NCI-H1436 (cell line): ENCODE measurements around the gene IL1RN.

ENCODE experiments used
- DNase-seq: peaks from one replicate; lab custom pipeline; 2025; lab: John Stamatoyannopoulos, UW

Gene IL1RN

DNA sequence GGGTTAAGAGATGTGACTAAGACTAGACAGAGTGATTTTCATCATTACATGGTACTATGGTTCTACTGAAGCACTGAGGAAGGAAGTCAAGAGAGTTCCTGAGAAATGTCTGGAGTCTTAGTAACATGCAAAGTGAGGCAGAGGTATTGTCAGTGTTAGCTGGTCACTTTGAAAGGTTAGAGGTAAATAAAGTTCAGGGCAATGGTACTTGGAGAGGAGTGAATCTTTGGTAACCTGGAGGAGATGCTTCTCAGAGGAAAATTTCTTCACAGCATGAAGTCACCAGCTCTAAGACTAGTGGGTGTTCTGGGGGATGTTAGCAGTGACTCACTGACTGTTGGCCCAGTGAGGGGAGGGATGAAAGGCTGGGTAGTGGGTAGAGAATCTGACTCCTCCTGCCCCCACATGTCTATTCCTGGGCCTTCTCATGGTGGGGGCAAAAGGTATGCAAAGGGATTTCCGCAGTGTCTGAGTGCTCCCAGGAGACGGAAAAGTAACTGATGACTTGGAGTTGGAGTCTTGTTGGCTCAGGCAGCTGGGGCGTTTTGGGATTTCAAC is 23.3 kb upstream of the IL1RN start:
- no peak for DNase-seq

DNA sequence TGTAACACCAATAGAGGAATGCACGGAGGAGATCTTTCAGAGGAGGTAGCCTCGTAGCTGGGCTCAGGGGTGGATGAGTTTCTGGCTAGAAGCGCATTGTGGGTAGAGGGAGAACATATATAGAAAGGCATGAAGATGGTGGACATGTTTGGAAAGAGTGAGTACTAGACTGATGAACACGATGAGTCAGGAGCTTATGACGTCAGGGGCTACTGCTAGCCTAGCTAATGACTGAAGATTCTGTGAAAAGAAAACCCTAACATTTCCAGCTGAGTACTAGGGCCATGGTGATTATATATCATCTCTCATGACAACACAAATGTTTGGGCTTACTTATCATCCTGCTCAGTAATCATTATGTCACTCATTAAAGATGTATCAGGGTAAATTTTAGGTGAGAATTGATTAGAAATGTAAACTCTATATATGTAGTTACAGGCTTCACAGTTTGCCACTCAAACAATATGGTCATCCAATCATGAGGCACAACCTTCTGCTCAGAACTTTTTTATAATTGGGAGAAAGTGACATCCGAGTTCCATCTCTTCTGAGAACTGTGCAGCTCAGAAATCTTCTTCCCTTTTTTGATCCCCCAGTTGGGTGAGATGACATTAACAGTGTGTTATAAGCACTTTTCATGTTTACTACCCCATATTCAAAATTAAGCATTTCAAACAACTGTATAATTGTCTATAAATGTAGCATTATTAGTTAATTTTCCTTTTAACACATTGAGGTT is 22.2 kb upstream of the IL1RN start:
- DNase-seq = no peak

DNA sequence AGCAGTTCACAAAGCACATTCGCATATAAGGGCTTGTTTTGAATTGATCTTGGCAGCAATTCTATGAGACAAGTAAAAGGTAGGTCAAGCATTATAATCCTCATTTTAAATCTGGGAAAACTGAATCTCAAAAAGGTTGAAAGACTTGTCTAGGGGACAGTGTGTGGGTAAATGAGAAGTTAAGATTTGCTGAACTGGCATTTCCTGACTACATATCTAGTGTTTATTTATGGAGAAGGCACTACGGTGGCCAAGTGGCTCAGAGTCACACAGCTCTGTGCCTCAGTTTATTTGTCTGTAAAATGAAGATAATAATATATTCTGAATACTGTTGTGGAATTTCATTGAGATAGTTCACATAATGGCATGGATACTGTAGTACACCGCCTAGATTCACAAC is 16.3 kb upstream of the IL1RN start:
- no peak for DNase-seq

DNA sequence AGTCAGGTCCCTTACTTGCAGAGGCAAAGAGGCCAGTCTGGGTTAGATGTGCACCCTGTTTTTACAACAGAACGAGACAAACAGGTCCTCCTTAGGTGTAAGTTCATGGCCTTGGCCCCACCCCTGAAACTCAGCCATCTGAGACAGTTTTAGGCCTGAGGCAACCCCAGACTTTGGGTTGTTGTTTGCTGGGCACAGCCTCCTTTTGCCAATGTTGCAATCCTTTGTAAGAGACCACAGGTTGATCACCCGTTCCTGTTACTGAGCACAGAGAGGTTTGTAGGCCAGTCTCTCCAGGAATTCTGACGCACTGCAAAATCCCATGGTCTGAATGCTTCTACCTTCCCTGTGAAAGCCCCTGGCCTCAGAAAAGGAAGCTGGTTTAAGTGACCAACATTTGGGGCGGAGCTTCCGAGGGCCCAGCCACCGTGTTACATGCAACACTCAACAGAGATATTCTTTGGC is 15.5 kb upstream of the IL1RN start:
- no peak for DNase-seq

DNA sequence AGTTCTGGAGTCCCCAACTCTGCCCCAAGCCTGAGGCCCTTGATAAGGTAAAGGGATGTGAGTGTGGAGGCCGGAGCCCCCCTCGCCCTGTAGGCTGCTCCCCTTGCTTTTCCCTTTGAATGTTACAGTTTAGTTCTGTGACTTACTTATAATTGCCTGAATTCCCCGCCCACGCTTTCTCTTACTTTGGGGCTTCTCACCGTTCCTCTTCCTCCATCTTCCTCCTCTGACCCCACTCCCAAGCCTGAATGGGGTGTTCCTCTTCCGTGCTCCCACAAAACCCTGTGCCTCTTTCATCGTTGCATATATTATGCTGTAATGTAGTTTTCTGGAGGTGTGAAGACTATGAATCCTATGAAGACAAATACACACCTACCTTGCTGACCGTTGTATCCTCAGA is 15.0 kb upstream of the IL1RN start:
- DNase-seq = no peak

- no peak for DNase-seq
Measured at GRCh38 chr2:113112871-113113270, 14.5 kb upstream of the IL1RN start.

DNA sequence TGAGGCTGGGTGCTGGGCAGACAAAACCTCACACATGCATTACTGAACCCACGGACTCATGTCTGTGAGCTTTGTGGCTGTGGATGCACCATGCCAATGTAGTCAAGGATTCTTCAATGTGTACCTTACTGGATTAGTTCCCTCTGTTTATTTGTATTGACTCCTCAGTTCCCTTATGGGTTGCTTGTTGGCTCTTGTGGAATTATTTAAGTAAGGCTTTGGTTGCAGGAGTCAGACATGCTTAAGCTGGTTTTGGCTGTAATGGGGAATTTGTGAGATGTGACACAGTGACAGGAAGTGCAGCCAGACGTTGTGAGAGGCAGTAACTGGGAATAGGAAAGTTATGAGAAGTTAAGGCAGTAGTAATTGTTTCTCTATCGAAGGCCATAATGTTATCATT is 13.6 kb upstream of the IL1RN start:
- no peak for DNase-seq

DNA sequence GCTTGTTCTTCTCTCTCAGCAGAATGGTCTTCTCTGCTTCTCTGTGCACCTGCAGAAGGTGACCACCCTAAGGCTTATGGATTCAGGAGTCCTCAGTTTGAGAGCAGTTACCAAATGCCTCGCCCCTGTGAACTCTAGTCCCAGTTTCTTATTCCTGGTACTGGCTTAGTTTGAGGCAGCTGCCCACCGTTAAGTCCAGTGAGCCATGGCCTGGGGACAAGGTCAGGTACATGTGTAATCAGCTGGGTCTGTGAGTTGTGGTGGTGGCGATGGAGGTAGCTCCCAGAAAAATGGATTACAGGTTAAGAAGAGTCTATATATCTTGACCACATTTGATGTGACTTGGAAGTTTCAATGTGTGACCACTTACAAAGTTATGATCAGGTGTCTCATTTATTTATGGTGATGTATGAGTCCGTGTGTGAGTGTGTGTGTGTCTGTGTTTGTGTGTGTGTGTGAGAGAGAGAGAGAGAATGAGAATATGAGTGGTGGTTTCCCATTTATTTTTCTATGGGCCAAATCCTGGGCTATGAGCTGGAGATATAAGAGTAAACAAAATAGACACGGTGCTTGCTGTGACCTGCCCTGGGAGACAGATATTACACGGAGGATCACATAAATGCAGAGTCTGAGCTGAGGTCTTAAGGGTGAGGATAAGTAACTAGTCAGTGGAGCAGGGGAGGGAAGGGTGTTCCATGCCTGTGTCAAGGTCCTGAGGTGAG is 13.0 kb upstream of the IL1RN start:
- no peak for DNase-seq

DNA sequence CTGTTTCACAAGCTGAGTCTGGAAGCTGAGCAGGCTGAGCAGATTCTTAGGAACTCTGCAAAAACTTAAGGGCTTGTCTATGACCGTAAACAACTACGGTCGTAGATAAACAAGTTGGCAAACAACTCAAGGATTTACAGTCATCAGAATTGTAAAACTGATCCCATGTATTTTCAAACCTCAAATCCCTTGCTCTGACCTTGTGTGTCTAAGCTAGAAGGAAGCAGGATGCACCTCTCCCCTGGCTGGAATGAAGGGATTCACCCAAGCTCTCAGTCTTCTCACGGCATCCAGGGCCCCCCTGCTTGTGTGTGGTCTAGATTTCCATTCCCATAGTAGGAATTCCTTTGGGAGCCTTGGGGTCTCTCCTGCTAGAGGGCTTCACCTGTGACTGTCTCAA is 12.4 kb upstream of the IL1RN start:
- no peak for DNase-seq

DNA sequence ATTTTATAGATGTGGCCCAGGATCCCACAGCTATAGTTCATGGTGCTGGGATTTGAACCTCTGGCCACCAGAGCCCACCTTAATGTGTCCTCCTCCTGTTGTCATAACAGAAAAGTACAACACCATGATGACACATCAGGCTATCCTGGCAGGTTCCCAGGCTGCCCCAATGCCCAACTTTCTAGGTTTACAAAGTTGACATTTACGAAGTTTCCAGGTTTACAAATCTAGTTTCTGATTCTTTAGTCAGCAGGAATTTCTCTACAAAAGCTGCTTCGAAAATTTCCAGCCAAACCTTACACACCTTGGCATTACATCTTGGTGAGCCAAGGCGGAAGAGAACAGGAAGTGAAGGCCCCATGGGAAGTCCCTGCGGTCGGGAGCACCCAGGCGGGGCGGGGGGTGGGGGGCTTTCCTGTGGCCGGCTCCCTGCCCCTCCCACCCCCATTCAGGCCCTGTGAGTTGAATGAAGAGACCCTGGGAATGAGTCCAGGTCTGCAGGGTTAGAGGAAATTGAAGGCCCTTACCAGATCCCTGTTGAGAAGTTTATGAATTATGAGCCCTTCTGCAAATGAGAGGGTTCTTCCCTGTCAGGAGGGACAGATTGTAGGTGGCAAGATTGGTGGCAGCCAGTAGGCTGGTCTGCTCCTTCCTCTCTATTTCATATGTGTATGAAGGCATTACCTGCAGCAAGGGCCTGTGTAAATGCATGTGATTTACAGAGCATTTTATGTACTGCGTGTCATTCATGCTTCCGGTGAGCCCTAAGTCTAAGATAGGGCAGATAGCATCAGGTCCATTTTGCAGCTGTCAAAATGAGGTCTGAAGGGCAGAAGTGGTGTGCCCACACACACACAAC is 11.1 kb upstream of the IL1RN start:
- no peak for DNase-seq

DNA sequence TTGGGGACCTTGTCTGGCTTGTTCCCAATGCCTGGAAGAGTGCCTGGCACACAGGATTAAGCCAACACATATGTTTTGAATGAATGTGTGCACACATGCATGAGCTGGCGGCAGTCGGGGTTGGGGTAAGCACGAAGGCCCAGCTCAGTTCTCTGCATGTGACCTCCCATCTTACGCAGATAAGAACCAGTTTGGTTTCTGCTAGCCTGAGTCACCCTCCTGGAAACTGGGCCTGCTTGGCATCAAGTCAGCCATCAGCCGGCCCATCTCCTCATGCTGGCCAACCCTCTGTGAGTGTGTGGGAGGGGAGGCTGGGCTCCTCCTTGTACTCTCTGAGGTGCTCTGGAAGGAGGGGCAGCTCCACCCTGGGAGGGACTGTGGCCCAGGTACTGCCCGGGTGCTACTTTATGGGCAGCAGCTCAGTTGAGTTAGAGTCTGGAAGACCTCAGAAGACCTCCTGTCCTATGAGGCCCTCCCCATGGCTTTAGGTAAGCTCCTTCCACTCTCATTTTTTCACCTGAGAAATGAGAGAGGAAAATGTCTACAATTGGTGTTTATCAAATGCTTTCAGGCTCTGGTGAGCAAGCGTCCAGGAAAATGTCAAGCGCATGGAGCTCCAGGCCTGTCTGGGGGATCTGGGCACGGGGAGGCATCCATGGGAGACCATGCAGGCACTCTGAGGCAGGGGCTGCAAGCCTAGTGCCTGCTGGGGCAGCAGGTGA is 9.7 kb upstream of the IL1RN start:
- no peak for DNase-seq

DNA sequence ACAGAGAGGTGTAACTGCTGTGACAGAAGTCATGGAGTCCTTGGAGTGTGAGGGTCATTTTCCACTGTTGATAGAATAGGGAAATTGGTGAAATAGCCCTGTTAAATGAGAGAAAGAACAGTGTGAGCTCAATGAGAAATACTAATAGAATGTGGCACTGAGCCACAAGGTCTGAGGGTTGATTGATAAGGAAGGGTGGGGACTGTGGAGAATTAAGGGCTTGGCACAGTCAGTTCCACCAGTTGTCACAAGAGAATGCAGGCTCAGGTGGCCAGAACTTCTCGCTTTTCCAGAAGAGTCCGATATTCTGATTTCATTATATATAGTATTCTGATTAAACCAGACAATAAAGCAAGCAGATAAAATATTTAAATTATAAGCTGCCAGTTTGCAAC is 9.1 kb upstream of the IL1RN start:
- DNase-seq = no peak

GRCh38 chr2:113119111-113119510 is 8.3 kb upstream of the IL1RN start:
- DNase-seq = no peak

DNA sequence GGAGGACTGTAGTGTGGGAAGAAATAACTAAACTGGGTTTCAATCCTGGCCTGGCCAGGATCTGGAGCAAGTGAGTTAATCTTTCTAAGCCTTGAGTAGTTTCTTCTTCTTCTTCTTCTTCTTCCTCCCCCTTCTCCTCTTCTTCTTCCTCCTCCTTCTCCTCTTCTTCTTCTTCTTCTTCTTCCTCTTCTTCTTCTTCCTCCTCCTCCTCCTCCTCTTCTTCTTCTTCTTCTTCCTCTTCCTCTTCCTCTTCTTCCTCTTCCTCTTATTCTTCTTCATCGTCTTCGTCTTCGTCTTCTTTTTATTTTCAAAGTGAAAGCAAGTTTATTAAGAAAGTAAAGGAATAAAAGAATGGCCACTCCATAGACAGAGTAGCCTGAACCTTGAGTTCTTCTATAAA is 6.5 kb upstream of the IL1RN start:
- no peak for DNase-seq

DNA sequence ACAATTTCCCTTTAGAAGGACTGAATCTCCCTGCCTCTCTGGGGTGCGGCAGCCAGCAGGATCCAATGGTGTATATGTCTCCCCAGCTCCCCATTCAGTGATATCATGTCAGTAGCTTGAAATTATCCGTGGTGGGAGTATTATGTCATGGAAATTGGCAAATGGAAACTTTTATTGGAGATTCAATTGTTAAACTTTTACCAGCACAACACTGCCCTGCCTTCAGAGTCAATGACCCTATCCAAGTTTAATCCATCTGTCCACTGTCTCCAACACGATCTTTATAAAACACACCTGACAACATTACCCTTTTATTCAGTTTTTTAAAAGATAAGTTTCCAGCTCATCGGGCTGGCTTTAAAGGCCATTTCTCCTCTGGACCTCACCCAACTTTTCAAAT is 5.0 kb upstream of the IL1RN start:
- no peak for DNase-seq

DNA sequence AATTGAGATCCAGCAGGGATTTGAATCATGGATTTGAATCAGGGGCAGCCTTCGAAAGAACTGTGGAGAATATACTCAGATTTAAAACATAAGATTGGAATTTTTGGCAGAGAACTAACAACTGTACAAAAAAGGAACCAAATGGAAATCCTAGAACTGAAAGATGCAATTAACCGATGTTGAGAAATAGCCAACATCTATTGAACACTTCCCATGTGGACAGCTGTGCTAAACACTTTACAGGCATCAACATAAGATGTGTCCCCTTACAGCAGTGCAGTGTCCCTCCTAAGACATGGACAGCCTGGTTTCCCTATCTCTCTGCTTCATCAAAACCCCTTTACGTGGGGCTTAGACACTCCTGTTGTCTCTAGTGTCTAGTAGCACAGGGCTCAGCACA is 3.7 kb upstream of the IL1RN start:
- DNase-seq = no peak

DNA sequence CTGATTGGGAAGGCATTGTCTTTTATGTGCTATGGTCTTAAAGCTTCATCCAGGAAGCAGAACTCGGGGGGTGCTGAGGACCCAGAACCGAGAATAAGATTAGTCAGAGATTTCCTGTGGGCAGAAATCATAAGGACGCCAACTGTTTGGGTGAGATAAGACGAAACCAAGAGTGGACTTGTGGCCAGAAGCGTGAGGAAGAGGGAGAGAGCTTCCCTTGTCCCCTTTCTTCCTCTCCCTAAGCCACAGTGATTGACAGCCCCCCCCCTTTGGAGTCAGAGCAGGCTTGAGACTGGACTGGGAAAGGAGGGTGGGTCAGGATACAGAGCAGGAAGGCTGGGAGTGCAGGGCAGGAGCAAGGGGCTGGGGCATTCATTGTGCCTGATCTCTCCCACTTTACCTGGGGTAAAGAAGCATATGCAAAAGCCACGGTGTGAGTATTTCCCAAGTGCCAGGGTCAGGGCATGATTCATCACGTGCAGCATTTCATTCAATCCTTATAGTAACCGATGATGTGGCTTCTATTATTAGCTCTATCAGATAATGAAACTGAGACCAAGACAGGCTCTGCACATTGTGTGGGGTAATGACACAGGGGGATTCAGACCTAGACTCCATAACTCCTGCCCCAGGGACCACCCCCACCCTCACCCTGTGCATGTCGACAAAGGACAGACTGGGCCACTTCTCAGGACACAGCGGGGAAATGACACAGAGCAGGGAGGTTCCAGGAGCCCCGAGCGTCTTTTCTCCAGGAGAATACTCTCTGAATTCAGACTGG is 3.0 kb upstream of the IL1RN start:
- no peak for DNase-seq

- DNase-seq = no peak
Measured at GRCh38 chr2:113124984-113125855, 2.2 kb upstream of the IL1RN start.

DNA sequence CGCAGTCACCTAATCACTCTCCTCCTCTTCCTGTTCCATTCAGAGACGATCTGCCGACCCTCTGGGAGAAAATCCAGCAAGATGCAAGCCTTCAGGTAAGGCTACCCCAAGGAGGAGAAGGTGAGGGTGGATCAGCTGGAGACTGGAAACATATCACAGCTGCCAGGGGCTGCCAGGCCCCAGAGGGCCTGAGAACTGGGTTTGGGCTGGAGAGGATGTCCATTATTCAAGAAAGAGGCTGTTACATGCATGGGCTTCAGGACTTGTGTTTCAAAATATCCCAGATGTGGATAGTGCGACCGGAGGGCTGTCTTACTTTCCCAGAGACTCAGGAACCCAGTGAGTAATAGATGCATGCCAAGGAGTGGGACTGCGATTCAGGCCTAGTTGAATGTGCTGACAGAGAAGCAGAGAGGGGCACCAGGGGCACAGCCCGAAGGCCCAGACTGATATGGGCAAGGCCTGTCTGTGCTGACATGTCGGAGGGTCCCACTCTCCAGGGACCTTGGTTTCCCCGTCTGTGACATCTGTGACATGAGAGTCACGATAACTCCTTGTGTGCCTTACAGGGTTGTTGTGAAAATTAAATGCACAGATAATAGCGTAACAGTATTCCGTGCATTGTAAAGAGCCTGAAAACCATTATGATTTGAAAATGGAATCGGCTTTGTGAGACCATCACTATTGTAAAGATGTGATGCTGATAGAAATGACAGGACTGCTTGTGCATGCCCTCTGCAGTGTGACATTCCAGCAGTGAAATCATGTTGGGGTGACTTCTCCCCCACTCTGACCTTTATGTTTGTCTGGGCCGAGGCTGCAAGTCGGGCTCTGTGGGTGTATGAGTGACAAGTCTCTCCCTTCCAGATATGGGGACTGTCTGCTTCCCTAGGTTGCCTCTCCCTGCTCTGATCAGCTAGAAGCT is 510 bp downstream of the IL1RN start:
- no peak for DNase-seq
